Transverse colon (tissue), 4 donors: ENCODE results near the gene SARS2. TPM values are rescaled to one million over a fixed set of nuclear protein-coding genes. Genes with fewer than 3 reads are reported as not detected.

Experiments used
- DNase-seq: peaks from one replicate; pipeline ENCODE4 v3.0.0-alpha.2; 2019
- H3K27ac ChIP-seq, 4 donors: fragments of 200-600 bp; sonication (generic); 2 replicates each; pipeline ENCODE4 v1.5.1; 2016 to 2018; ENCODE audit warnings: inconsistent platforms in 4 of 4
- H3K27me3 ChIP-seq: fragments of 200-600 bp; sonication (generic); 2 replicates; pipeline ENCODE4 v1.5.1; 2017; ENCODE audit warnings: inconsistent platforms
- H3K36me3 ChIP-seq, 4 donors: fragments of 200-600 bp; sonication (generic); 2 replicates each; pipeline ENCODE4 v1.5.1; 2017 to 2019; ENCODE audit warnings: inconsistent platforms in 4 of 4
- H3K4me1 ChIP-seq, 4 donors: fragments of 200-600 bp; sonication (generic); 2 replicates each; pipeline ENCODE4 v1.5.1; 2017 to 2020; ENCODE audit warnings: inconsistent platforms in 4 of 4
- H3K4me3 ChIP-seq, 4 donors: fragments of 200-600 bp; sonication (generic); 1 replicate in 1 of 4; 2 replicates in 3 of 4; pipeline versions ENCODE4 v1.5.1 to v1.6.1; 2017 to 2019; ENCODE audit warnings: inconsistent platforms in 4 of 4
- H3K9me3 ChIP-seq, 2 donors: fragments of 200-600 bp; sonication (generic); 2 replicates each; pipeline ENCODE4 v1.5.1; 2017 to 2019; ENCODE audit warnings: inconsistent platforms in 2 of 2
- CTCF ChIP-seq, 5 experiments: fragments of 200-600 bp in 3 of 5; fragments of 450-650 bp in 2 of 5; sonication (generic) in 3 of 5; IDR thresholded peaks; 1 replicate in 2 of 5; 2 replicates in 3 of 5; pipeline ENCODE4 v1.5.1; 2016 to 2017; ENCODE audit warnings: antibody characterized with exemption in 5 of 5, inconsistent platforms in 3 of 5, mild to moderate bottlenecking in 2 of 5, moderate library complexity in 1 of 5
- EP300 ChIP-seq: sonication (generic); formaldehyde crosslinking; IDR thresholded peaks from one replicate; pipeline ENCODE4 v1.6.1; 2017; ENCODE audit warnings: antibody characterized with exemption, low read depth
- POLR2A ChIP-seq: fragments of 450-650 bp; IDR thresholded peaks from one replicate; pipeline ENCODE4 v1.6.1; 2016; ENCODE audit warnings: antibody characterized with exemption, mild to moderate bottlenecking, moderate library complexity
- POLR2AphosphoS5 ChIP-seq, 3 donors: sonication (generic); formaldehyde crosslinking; IDR thresholded peaks; one replicate each; pipeline ENCODE4 v1.6.1; 2016; ENCODE audit warnings: antibody characterized with exemption in 3 of 3
- WGBS, 2 donors: methylation state at CpG; one replicate each; pipeline ENCODE4 v1.1.5; 2018; ENCODE audit warnings: low coverage in 1 of 2; 5-methylcytosine and 5-hydroxymethylcytosine counted together
- in situ Hi-C, 4 donors: fragments of 200-750 bp; cut with MboI; loops; one replicate each; pipeline versions ENCODE4 v1.15.0 to v1.15.1; 2017; ENCODE audit warnings: low sequenced_read_pairs in 3 of 4, low pct_ligation_motif_present in 1 of 4, low pct_unique_long_range_greater_than_20kb in 1 of 4
- intact Hi-C: fragments of 100-400 bp; cut with DNase I; formaldehyde crosslinking; loops from one replicate; pipeline ENCODE4 v1.15.1; 2023; ENCODE audit warnings: low total_unique reads
- total RNA-seq, 4 donors: library from RNA; depleted of rRNA; stranded (reverse); fragments of >200 nt; gene quantifications; one replicate each; pipeline ENCODE4 v1.1.0, GENCODE V29; 2016

Gene SARS2
- total RNA-seq, 4 donors from 2014 or later = 21.4 to 186 (median 42.7) TPM

GRCh38 chr19:38901683-38902082, 28.9 kb downstream of the SARS2 start:
- no peak overlapping the region for H3K4me3 ChIP-seq
- no peaks in the 10 kb centered on the region for H3K9me3 ChIP-seq
- peaks cover 0 to 9% (median 2%) of the 10 kb centered on the region in 4 donors for H3K36me3 ChIP-seq
- H3K27ac ChIP-seq = no peak overlapping the region
- H3K27me3 ChIP-seq = no peaks in the 10 kb centered on the region
- no peak for DNase-seq
- in situ Hi-C loops = no loop called here
- WGBS, 2 donors = 100% methylated on average over 1 of the region's 1 CpG; no CpG with 5 or more reads in 1 of the 2 donors
- intact Hi-C loops = no loop called here
- no peak for TF ChIP-seq POLR2AphosphoS5 (IDR thresholded peaks at IDR 0.05)
- no peak for TF ChIP-seq POLR2A
- TF ChIP-seq CTCF (IDR thresholded peaks at IDR 0.05) = no peak
- no peak for TF ChIP-seq EP300
- peaks cover 7 to 28% (median 20%) of the 10 kb centered on the region in 4 donors for H3K4me1 ChIP-seq

- 19 to 29% methylated on average over 2 to 3 of the region's 3 CpGs for WGBS, 2 donors
- DNase-seq = no peak
- H3K27ac ChIP-seq = peak overlapping the region; percentile 91 to 94 (median 93)
- no peak for TF ChIP-seq POLR2A
- no peak for TF ChIP-seq POLR2AphosphoS5 (IDR thresholded peaks at IDR 0.05)
- TF ChIP-seq CTCF (IDR thresholded peaks at IDR 0.05) = no peak
- TF ChIP-seq EP300 = no peak
- no peaks in the 10 kb centered on the region for H3K27me3 ChIP-seq
- peaks cover 7 to 28% (median 20%) of the 10 kb centered on the region in 4 donors for H3K4me1 ChIP-seq
- intact Hi-C loops (no loop called here), in situ Hi-C loops (no loop called here)
- peak overlapping the region in 3 of 4 donors; percentile 79 to 93 (median 89) for H3K4me3 ChIP-seq
- H3K36me3 ChIP-seq = peaks cover 0 to 8% (median 2%) of the 10 kb centered on the region in 4 donors
- H3K9me3 ChIP-seq = no peaks in the 10 kb centered on the region
Measured at GRCh38 chr19:38900743-38901190, 29.8 kb downstream of the SARS2 start.

- no peaks in the 10 kb centered on the region for H3K27me3 ChIP-seq
- H3K4me3 ChIP-seq = peak overlapping the region; percentile 66 to 93 (median 84)
- 2% methylated on average over 4 to 8 of the region's 8 CpGs for WGBS, 2 donors
- intact Hi-C loops = no loop called here
- H3K36me3 ChIP-seq = peaks cover 0 to 4% (median 0%) of the 10 kb centered on the region in 4 donors
- DNase-seq = no peak
- H3K9me3 ChIP-seq = no peaks in the 10 kb centered on the region
- TF ChIP-seq POLR2A (no peak), CTCF (IDR thresholded peaks at IDR 0.05) (no peak), POLR2AphosphoS5 (IDR thresholded peaks at IDR 0.05) (no peak), EP300 (no peak)
- peak overlapping the region; percentile 91 to 94 (median 93) for H3K27ac ChIP-seq
- in situ Hi-C loops = no loop called here
- peaks cover 7 to 28% (median 20%) of the 10 kb centered on the region in 4 donors for H3K4me1 ChIP-seq
Measured at GRCh38 chr19:38900202-38900629, 30.3 kb downstream of the SARS2 start.

GRCh38 chr19:38899447-38900201, 30.9 kb downstream of the SARS2 start, which contains the start of the genes NFKBIB and SIRT2:
TSS of gene NFKBIB (plus strand) at chr19:38899969. CDS start at chr19:38900033, 64 bp downstream.
TSS of gene SIRT2 (minus strand) at chr19:38899618. CDS start at chr19:38899521, 97 bp downstream.
- peak within 1 kb of the TSS; percentile 79 to 95 (median 91) for H3K4me3 ChIP-seq
- no peaks in the 10 kb centered on the region for H3K9me3 ChIP-seq
- in situ Hi-C loops = loop anchor here in 1 of 4 donors (10.0 kb wide), 1 partner anchor 155 kb away; the partner anchor contains the start of gene CAPN12
- peak within 1 kb of the TSS; percentile 91 to 94 (median 93) for H3K27ac ChIP-seq
- DNase-seq = peak; percentile 100
- peaks cover 7 to 28% (median 20%) of the 10 kb centered on the region in 4 donors for H3K4me1 ChIP-seq
- intact Hi-C loops = no loop called here
- TF ChIP-seq POLR2A (peak; percentile 85), EP300 (no peak), POLR2AphosphoS5 (IDR thresholded peaks at IDR 0.05) (peak; percentile 85 to 92 (median 88))
- WGBS, 2 donors = 0% methylated on average over 53 of the region's 64 CpGs; no CpG with 5 or more reads in 1 of the 2 donors
- H3K27me3 ChIP-seq = no peaks in the 10 kb centered on the region
- no peaks in the 10 kb centered on the region for H3K36me3 ChIP-seq
